ENCODE data around the gene HOXA13.

Gene HOXA13

GRCh38 chr7:27187475-27188385, 12.2 kb downstream of the HOXA13 start:
- no peak for TF ChIP-seq CTCF (IDR thresholded peaks at IDR 0.05; ENCODE audit: low read depth, low read length)
- in situ Hi-C loops (cut with HindIII; ENCODE audit: low sequenced_read_pairs) = no loop called here
- no peak overlapping the region for H3K4me3 ChIP-seq (ENCODE audit: low read depth, low read length)
- DNase-seq (ENCODE audit: low read depth, low spot score) = no peak

- TF ChIP-seq CTCF (IDR thresholded peaks at IDR 0.05; ENCODE audit: low read depth, low read length) = no peak
- in situ Hi-C loops (cut with HindIII; ENCODE audit: low sequenced_read_pairs) = no loop called here
Measured at GRCh38 chr7:27186668-27187474, 13.0 kb downstream of the HOXA13 start.

GRCh38 chr7:27185854-27186667, 13.8 kb downstream of the HOXA13 start:
- DNase-seq (ENCODE audit: low read depth, low spot score) = no peak
- no peak for TF ChIP-seq CTCF (IDR thresholded peaks at IDR 0.05; ENCODE audit: low read depth, low read length)
- no peak overlapping the region for H3K4me3 ChIP-seq (ENCODE audit: low read depth, low read length)
- in situ Hi-C loops (cut with HindIII; ENCODE audit: low sequenced_read_pairs) = no loop called here

More at GRCh38 chr7:27186668-27187474, 13.0 kb downstream of the HOXA13 start:
- DNase-seq (ENCODE audit: low read depth, low spot score) = no peak
- no peak overlapping the region for H3K4me3 ChIP-seq (ENCODE audit: low read depth, low read length)

- DNase-seq (ENCODE audit: low read depth, low spot score) = no peak
- in situ Hi-C loops (cut with HindIII; ENCODE audit: low sequenced_read_pairs) = no loop called here
- no peak for TF ChIP-seq CTCF (IDR thresholded peaks at IDR 0.05; ENCODE audit: low read depth, low read length)
- peak within 1 kb of the TSS; percentile 34 for H3K4me3 ChIP-seq (ENCODE audit: low read depth, low read length)
Measured at GRCh38 chr7:27185013-27185853, 14.7 kb downstream of the HOXA13 start, which contains the start of gene HOXA11. HOXA11 (minus strand) TSS chr7:27185232; CDS start chr7:27185144, 88 bp downstream.

GRCh38 chr7:27184337-27185012, 15.4 kb downstream of the HOXA13 start:
- no peak for DNase-seq (ENCODE audit: low read depth, low spot score)
- in situ Hi-C loops (cut with HindIII; ENCODE audit: low sequenced_read_pairs) = no loop called here
- no peak for TF ChIP-seq CTCF (IDR thresholded peaks at IDR 0.05; ENCODE audit: low read depth, low read length)
- peak overlapping the region; percentile 34 for H3K4me3 ChIP-seq (ENCODE audit: low read depth, low read length)
